ENCODE data around the gene ZNF185. TPM values are rescaled to one million over a fixed set of nuclear protein-coding genes. Genes with fewer than 3 reads are reported as not detected.

ZNF185 gene
- total and polyA plus RNA-seq, 5 donors from 2014 or later = 1.1 to 4.4 (median 2.3) TPM

- Histone ChIP-seq H3K27me3 (ENCODE audit: control insufficient read depth, insufficient read depth, low read length) (no peaks in the 10 kb centered on the region), H3K36me3 (ENCODE audit: control insufficient read depth, insufficient read depth, low read length) (no peaks in the 10 kb centered on the region), H3K9me3 (ENCODE audit: control insufficient read depth in 2 of 2, low read length in 2 of 2) (no peaks in the 10 kb centered on the region), H3K4me1 (ENCODE audit: control insufficient read depth, insufficient read depth, low read length, poor library complexity, severe bottlenecking) (peaks cover 4% of the 10 kb centered on the region), H3K4me3 (ENCODE audit: low read depth, low read length) (no peak overlapping the region), H3K27ac (ENCODE audit: insufficient read depth, low read length, poor library complexity, severe bottlenecking) (no peak overlapping the region)
- Mint-ChIP-seq H3K4me3 (no peak overlapping the region), H3K9me3 (peaks cover 0 to 3% (median 0%) of the 10 kb centered on the region in 7 donors), H3K4me1 (peaks cover 0 to 4% (median 0%) of the 10 kb centered on the region in 4 donors), H3K36me3 (no peaks in the 10 kb centered on the region), H3K27ac (no peak overlapping the region), H3K27me3 (peaks cover 9% of the 10 kb centered on the region)
- peak in 2 of 3 donors; percentile 21 to 53 for DNase-seq
- peak; percentile 58 to 77 for ATAC-seq (ENCODE audit: low read depth in 2 of 2)
Measured at GRCh38 chrX:152926279-152926678, 28.4 kb downstream of the ZNF185 start.

- H3K36me3 Mint-ChIP-seq = no peaks in the 10 kb centered on the region
- H3K27ac Mint-ChIP-seq = peak overlapping the region in 1 of 3 donors; percentile 55
- no peak overlapping the region for H3K4me3 Mint-ChIP-seq
Measured at GRCh38 chrX:152926923-152927322, 29.1 kb downstream of the ZNF185 start.

GRCh38 chrX:152927858-152928760 lies 30.2 kb downstream of the ZNF185 start:
- Mint-ChIP-seq H3K27ac (no peak overlapping the region), H3K36me3 (no peaks in the 10 kb centered on the region), H3K4me3 (no peak overlapping the region), H3K4me1 (peaks cover 0 to 4% (median 0%) of the 10 kb centered on the region in 4 donors), H3K27me3 (peaks cover 13% of the 10 kb centered on the region), H3K9me3 (peaks cover 0 to 3% (median 0%) of the 10 kb centered on the region in 7 donors)
- DNase-seq (no peak), ATAC-seq (ENCODE audit: low read depth in 2 of 2) (no peak)
- Histone ChIP-seq H3K4me1 (ENCODE audit: control insufficient read depth, insufficient read depth, low read length, poor library complexity, severe bottlenecking) (peaks cover 4% of the 10 kb centered on the region), H3K9me3 (ENCODE audit: control insufficient read depth in 2 of 2, low read length in 2 of 2) (no peaks in the 10 kb centered on the region), H3K27me3 (ENCODE audit: control insufficient read depth, insufficient read depth, low read length) (no peaks in the 10 kb centered on the region), H3K27ac (ENCODE audit: insufficient read depth, low read length, poor library complexity, severe bottlenecking) (no peak overlapping the region), H3K4me3 (ENCODE audit: low read depth, low read length) (no peak overlapping the region), H3K36me3 (ENCODE audit: control insufficient read depth, insufficient read depth, low read length) (no peaks in the 10 kb centered on the region)

More at GRCh38 chrX:152926923-152927322, 29.1 kb downstream of the ZNF185 start:
- ATAC-seq (ENCODE audit: low read depth in 2 of 2) (no peak), DNase-seq (no peak)
- Mint-ChIP-seq H3K9me3 (peaks cover 0 to 3% (median 0%) of the 10 kb centered on the region in 7 donors), H3K4me1 (peaks cover 0 to 4% (median 0%) of the 10 kb centered on the region in 4 donors), H3K27me3 (peaks cover 11% of the 10 kb centered on the region)
- Histone ChIP-seq H3K36me3 (ENCODE audit: control insufficient read depth, insufficient read depth, low read length) (no peaks in the 10 kb centered on the region), H3K4me3 (ENCODE audit: low read depth, low read length) (no peak overlapping the region), H3K27me3 (ENCODE audit: control insufficient read depth, insufficient read depth, low read length) (no peaks in the 10 kb centered on the region), H3K27ac (ENCODE audit: insufficient read depth, low read length, poor library complexity, severe bottlenecking) (no peak overlapping the region), H3K9me3 (ENCODE audit: control insufficient read depth in 2 of 2, low read length in 2 of 2) (no peaks in the 10 kb centered on the region), H3K4me1 (ENCODE audit: control insufficient read depth, insufficient read depth, low read length, poor library complexity, severe bottlenecking) (peaks cover 4% of the 10 kb centered on the region)

- H3K4me1 ChIP-seq (ENCODE audit: control insufficient read depth, insufficient read depth, low read length, poor library complexity, severe bottlenecking) = peaks cover 4% of the 10 kb centered on the region
- H3K4me1 Mint-ChIP-seq = peaks cover 0 to 4% (median 0%) of the 10 kb centered on the region in 4 donors
- no peaks in the 10 kb centered on the region for H3K36me3 ChIP-seq (ENCODE audit: control insufficient read depth, insufficient read depth, low read length)
- H3K27me3 Mint-ChIP-seq = peaks cover 10% of the 10 kb centered on the region
- H3K27ac Mint-ChIP-seq = no peak overlapping the region
- H3K9me3 ChIP-seq (ENCODE audit: control insufficient read depth in 2 of 2, low read length in 2 of 2) = no peaks in the 10 kb centered on the region
- DNase-seq (no peak), ATAC-seq (ENCODE audit: low read depth in 2 of 2) (no peak)
- no peak overlapping the region for H3K4me3 Mint-ChIP-seq
- peaks cover 0 to 3% (median 0%) of the 10 kb centered on the region in 7 donors for H3K9me3 Mint-ChIP-seq
- no peak overlapping the region for H3K27ac ChIP-seq (ENCODE audit: insufficient read depth, low read length, poor library complexity, severe bottlenecking)
- no peaks in the 10 kb centered on the region for H3K36me3 Mint-ChIP-seq
- H3K4me3 ChIP-seq (ENCODE audit: low read depth, low read length) = no peak overlapping the region
- H3K27me3 ChIP-seq (ENCODE audit: control insufficient read depth, insufficient read depth, low read length) = no peaks in the 10 kb centered on the region
Measured at GRCh38 chrX:152928761-152929400, 31.0 kb downstream of the ZNF185 start.

- Mint-ChIP-seq H3K4me3 (no peak overlapping the region), H3K27ac (no peak overlapping the region), H3K9me3 (peaks cover 0 to 3% (median 0%) of the 10 kb centered on the region in 7 donors), H3K36me3 (no peaks in the 10 kb centered on the region), H3K4me1 (peaks cover 0 to 4% (median 0%) of the 10 kb centered on the region in 4 donors), H3K27me3 (peaks cover 10% of the 10 kb centered on the region)
- Histone ChIP-seq H3K9me3 (ENCODE audit: control insufficient read depth in 2 of 2, low read length in 2 of 2) (no peaks in the 10 kb centered on the region), H3K4me1 (ENCODE audit: control insufficient read depth, insufficient read depth, low read length, poor library complexity, severe bottlenecking) (peaks cover 4% of the 10 kb centered on the region), H3K36me3 (ENCODE audit: control insufficient read depth, insufficient read depth, low read length) (no peaks in the 10 kb centered on the region), H3K27ac (ENCODE audit: insufficient read depth, low read length, poor library complexity, severe bottlenecking) (no peak overlapping the region), H3K4me3 (ENCODE audit: low read depth, low read length) (no peak overlapping the region), H3K27me3 (ENCODE audit: control insufficient read depth, insufficient read depth, low read length) (no peaks in the 10 kb centered on the region)
- no peak for ATAC-seq (ENCODE audit: low read depth in 2 of 2)
- DNase-seq = no peak
Measured at GRCh38 chrX:152929898-152930297, 32.0 kb downstream of the ZNF185 start.

- peaks cover 0 to 3% (median 0%) of the 10 kb centered on the region in 7 donors for H3K9me3 Mint-ChIP-seq
- H3K4me3 ChIP-seq (ENCODE audit: low read depth, low read length) = no peak overlapping the region
- H3K9me3 ChIP-seq (ENCODE audit: control insufficient read depth in 2 of 2, low read length in 2 of 2) = no peaks in the 10 kb centered on the region
- ATAC-seq (ENCODE audit: low read depth in 2 of 2) = no peak
- H3K4me1 Mint-ChIP-seq = peaks cover 0 to 4% (median 0%) of the 10 kb centered on the region in 4 donors
- no peak overlapping the region for H3K4me3 Mint-ChIP-seq
- H3K27me3 ChIP-seq (ENCODE audit: control insufficient read depth, insufficient read depth, low read length) = no peaks in the 10 kb centered on the region
- H3K36me3 Mint-ChIP-seq = no peaks in the 10 kb centered on the region
- no peak overlapping the region for H3K27ac ChIP-seq (ENCODE audit: insufficient read depth, low read length, poor library complexity, severe bottlenecking)
- peaks cover 4% of the 10 kb centered on the region for H3K4me1 ChIP-seq (ENCODE audit: control insufficient read depth, insufficient read depth, low read length, poor library complexity, severe bottlenecking)
- H3K27ac Mint-ChIP-seq = no peak overlapping the region
- no peak for DNase-seq
- H3K36me3 ChIP-seq (ENCODE audit: control insufficient read depth, insufficient read depth, low read length) = no peaks in the 10 kb centered on the region
- H3K27me3 Mint-ChIP-seq = peaks cover 10% of the 10 kb centered on the region
Measured at GRCh38 chrX:152930516-152930915, 32.6 kb downstream of the ZNF185 start.

GRCh38 chrX:152932144-152932543 lies 34.3 kb downstream of the ZNF185 start:
- peaks cover 5% of the 10 kb centered on the region for H3K27me3 Mint-ChIP-seq
- no peaks in the 10 kb centered on the region for H3K36me3 Mint-ChIP-seq
- Histone ChIP-seq H3K9me3 (ENCODE audit: control insufficient read depth in 2 of 2, low read length in 2 of 2) (no peaks in the 10 kb centered on the region), H3K27ac (ENCODE audit: insufficient read depth, low read length, poor library complexity, severe bottlenecking) (no peak overlapping the region), H3K36me3 (ENCODE audit: control insufficient read depth, insufficient read depth, low read length) (no peaks in the 10 kb centered on the region), H3K4me1 (ENCODE audit: control insufficient read depth, insufficient read depth, low read length, poor library complexity, severe bottlenecking) (no peaks in the 10 kb centered on the region), H3K4me3 (ENCODE audit: low read depth, low read length) (no peak overlapping the region), H3K27me3 (ENCODE audit: control insufficient read depth, insufficient read depth, low read length) (no peaks in the 10 kb centered on the region)
- no peak overlapping the region for H3K27ac Mint-ChIP-seq
- no peak for DNase-seq
- no peak for ATAC-seq (ENCODE audit: low read depth in 2 of 2)
- no peaks in the 10 kb centered on the region for H3K4me1 Mint-ChIP-seq
- H3K4me3 Mint-ChIP-seq = no peak overlapping the region
- peaks cover 0 to 3% (median 0%) of the 10 kb centered on the region in 7 donors for H3K9me3 Mint-ChIP-seq

Data from CD4-positive, CD25-positive, alpha-beta regulatory T cell (primary cell).